Stimulated activated CD4-positive, alpha-beta T cell treated with anti-CD3 and anti-CD28 coated beads, Interleukin-4, amount 100 ng/mL, for 24 hours (primary cell): ENCODE measurements around the gene DHRSX.
"Not testable (repeated sequence)": the region's sequence is repeated elsewhere in the genome, so short reads cannot be mapped to it uniquely, and the experiment has no call there.

Experiments
- DNase-seq: peaks from one replicate; pipeline ENCODE4 v3.0.0-alpha.2; 2020

DHRSX gene

GRCh38 chrX:2419418-2419817 lies 81.4 kb downstream of the DHRSX start:
- DNase-seq, result not testable (repeated sequence)

DNA sequence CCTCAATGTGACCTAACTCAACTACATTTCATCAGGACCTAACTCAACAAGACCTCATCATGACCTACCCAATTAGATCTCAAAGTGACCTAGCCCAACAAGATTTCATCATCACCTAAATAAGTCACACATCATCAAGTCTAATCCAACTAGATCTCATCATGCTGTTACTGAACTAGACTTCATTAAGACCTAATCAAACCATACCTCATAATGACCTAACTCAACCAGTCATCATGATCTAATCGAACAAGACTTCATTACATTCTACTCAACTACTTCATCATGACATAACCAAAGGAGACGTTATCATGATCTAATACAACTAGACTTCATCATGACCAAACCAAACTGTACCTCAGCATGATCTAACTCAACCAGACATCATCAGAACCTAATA lies 82.8 kb downstream of the DHRSX start:
- DNase-seq, result no peak

DNA sequence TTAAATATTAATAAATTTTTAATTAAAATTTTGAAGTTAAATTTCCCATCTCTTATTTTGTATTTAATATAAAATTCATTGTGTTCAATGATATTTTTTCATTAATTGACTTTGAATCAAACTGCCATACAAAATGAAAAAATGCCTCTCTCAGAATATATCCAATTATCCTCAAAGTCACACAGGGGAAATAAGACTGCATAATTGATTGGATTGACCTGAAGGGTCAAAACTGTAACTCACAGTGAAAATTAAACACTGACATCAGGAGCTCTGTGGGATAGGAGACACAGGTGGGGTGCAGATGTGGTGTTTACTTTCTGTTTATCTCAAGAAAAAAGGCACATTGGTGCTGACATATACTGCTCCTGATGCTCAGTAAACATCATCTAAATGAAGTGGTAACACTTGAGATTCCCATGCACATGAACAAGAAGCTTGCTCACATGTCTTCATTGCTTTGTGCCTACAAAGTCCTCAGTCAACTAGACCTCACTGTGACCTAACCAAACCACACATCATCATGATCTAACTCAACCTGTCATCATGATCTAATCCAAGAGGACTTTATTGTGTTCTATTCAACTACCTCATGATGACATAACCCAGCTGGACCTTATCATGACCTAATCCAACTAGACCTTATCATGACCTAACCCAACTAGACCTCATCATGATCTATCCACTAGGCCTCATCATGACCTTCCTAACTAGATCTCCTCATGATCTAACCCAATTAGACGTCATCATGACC lies 83.7 kb downstream of the DHRSX start:
- no peak for DNase-seq

GRCh38 chrX:2414384-2414783 lies 86.4 kb downstream of the DHRSX start:
- no peak for DNase-seq

DNA sequence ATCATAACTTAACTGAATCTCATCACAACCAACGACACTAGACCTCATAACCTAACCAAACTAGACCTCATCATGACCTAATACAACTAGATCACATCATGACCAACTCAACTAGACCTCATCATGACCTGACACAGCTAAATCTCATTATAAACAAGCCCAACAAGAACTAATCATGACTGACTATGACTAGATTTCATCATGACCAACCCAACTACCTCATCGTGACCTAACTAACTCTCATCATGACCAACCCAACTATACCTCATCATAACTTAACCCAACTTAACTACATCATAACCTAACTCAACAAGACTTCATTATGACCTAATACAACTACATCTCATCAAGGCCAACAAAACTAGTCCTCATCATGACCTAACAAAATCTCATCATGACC lies 86.8 kb downstream of the DHRSX start:
- DNase-seq, result no peak

DNA sequence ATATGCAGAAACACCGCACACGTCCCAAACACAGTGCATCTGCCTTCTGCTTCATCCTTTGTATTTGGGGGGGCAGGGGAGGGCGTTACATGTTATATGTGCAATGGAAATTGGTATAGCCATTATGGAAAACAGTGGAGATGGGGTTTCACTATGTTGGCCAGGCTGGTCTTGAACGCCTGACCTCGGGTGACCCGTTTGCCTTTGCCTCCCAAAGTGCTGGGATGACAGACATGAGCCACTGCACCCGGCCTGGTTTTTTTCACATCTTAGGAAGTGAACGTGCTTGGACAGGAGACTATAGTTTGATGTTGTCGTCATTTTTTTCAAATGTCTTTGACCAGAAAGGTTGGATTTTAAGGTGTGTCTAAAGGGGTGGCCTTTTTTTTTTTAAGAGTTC lies 88.6 kb downstream of the DHRSX start:
- no peak for DNase-seq

GRCh38 chrX:2410279-2411020 lies 90.3 kb downstream of the DHRSX start:
- no peak for DNase-seq

DNA sequence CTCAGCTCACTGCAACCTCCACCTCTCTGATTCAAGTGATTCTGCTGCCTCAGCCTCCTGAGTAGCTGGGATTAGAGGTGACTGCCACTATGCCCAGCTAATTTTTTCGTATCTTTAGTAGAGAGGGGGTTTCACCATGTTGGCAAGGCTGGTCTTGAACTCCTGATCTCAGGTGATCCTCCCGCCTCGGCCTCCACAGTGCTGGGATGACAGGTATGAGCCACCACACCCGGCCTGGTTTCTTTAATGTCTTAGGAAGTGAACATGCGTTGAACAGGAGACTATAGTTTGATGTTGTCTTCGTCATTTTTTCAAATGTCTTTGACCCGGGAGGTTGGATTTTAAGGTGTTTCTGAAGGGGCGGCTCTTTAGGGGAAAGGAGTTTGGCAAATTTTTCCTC lies 91.0 kb downstream of the DHRSX start:
- no peak for DNase-seq

- DNase-seq, result no peak
Observed at GRCh38 chrX:2408856-2409255, 91.9 kb downstream of the DHRSX start.

GRCh38 chrX:2406891-2407518 lies 93.8 kb downstream of the DHRSX start:
- no peak for DNase-seq

GRCh38 chrX:2404776-2405175 lies 96.0 kb downstream of the DHRSX start:
- no peak for DNase-seq

DNA sequence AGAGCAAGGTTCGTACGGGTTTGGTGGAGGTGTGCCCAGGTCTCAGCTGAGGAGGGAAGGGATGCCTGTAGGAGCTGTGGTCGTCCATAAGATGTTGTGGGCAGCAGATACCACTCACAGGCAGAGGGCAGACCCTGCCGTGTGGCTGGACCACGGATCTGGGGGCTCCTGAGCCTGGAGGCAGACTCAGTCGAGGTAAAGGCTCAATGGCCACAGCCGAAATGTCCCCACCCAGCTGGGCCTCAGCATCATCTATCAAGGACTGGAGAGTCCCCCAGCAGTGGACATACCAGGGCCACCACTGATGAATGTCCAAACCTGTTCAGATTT lies 98.5 kb downstream of the DHRSX start:
- DNase-seq, result no peak

DNA sequence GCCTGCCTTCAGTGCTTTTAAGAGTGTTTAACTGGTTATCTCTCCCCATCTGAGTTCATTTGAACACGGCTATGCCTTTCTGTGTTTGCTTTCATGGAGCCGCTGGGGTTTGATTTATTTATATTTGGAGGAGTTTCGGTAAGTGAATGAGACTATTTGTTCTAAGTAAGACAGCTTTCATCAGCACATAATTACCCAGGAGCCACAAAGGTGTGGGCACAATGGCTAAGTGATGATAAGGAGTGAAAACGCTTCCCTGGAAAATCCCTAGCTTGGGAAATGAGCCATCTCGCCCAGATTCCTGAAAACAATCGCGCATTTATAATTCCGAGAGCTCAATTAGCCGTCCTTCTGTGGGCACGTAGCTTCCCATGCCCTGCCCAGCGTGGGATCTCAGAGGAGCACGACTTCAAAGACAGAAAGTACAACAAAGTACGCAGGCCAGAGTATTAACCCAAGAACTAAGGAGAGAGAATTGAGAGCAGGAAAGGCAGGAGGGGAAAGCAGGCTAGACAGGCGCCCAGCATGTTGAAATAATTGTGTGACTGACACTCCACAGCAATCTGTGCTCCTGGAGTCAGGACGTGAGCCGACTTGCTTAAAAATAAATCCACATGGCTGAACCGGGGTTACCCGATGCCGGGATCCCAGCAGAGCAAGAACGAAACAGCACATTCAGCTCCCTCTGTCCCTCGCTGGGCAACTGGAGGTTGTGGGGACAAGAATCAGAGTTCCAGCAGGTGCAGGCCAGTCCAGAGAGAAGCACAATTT lies 99.0 kb downstream of the DHRSX start:
- DNase-seq, result no peak

DNA sequence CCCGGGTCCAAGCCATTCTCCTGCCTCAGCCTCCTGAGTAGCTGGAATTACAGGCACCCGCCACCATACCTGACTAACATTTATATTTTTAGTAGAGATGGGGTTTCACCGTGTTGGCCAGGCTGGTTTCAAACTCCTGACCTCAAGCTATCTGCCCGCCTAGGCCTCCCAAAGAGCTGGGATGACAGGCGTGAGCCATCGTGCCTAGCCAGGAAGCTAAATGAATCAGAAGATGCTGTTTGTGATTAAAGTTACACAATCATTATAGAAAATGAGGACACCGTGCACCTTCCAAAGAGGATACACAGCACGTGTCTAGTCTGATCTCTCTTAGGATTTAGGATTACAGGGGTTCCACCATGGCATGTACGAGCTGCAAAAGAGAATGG lies 99.6 kb downstream of the DHRSX start:
- no peak for DNase-seq

- DNase-seq, result no peak
Observed at GRCh38 chrX:2398064-2398656, 102.6 kb downstream of the DHRSX start.

DNA sequence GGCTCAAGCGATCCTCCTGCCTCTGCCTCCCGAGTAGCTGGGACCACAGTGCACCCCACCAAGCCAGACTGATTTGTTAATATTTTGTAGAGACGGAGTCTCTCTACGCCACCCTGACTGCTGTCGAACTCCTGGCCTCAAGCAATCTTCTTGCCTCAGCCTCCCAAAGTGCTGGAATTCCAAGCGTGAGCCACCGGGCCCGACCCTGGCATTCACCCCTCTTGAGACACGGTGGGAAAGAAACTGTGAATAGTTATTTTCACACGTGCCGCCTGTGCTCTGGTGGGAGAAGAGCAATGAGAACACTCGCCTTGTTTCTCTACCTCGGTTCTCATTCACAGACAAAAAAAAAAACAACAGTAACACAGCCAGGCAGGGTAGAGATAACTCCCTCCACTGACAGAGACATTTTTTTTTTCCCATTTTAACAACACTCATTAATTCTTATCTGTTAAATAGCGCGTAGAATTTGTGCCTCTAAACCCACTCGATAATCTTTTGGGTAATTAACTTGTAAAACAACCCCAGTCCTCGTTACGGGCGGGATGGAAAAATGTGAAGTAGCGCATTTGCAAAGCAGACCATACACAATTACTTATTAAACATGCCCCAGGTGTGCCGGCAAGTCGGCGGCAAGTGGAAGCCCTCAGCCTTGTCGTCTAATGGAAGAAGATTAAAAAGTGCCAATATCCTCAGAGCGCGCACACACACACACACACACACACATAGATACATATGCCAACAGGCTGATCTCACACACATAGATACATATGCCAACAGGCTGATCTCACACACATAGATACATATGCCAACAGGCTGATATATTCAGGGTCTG lies 103.3 kb downstream of the DHRSX start:
- no peak for DNase-seq

DNA sequence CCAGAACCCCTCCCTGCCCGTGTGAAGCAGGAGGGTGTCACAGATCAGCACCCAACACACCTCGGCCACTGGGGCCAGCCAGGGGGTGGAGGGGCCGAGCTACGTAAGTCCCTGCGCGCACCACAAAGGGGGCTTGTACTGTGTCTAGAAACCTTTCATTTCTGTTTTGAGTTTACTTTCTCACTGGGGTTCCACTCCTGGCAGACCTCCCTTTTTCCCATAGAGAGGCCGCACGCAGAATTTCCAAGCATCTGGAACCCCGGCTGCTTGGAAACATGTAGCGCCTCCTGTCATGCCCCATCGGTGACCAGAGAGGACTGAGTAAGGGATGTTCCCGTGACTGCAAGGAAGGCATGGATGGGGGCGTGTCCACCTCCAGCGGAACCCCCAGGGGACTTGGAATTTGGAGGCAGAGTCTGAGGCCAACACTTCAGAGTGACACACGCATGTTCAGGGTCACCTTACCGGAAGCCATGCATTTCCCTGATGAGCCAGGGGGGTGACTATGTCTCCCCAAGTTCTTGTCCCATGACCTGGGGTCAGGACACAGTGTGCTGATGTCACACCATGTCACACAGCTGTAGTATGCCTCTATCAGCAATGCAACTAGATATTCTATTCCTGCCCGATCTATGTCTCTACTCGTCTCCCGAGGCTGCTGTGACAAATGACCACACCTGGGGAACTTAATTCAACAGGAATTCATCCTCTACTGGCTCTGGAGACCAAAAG lies 105.3 kb downstream of the DHRSX start:
- no peak for DNase-seq

DNA sequence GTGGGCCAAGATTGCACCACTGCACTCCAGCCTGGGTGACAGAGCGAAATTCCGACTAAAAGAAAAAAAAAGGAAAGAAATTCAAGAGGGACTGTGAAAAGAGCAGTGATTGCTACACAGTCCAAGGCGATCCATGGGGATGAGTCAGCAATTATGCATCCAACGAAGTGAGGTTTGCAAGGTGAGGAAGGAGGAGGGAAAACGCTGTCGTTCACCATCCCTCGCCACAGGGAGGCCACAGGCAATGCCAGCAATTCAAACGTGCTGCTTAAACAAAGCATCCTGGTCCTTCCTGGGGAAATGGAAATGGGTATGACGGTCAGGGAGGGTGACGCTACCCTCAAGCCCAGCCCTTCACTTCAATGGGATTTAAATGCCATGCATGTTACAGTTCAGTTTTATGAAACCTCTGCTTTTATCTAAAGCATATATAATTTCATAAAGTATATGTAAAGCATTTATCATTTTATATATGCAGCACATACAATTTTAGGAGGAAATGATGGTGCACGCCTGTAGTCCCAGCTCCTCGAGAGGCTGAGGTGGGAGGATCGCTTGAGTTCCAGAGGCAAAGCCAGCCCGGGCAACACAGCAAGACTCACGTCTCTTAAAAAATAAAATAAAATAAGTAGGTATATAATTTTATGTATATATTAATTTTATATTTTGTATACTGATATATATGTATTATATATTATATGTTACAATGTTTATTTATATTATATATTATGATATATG lies 108.7 kb downstream of the DHRSX start:
- no peak for DNase-seq

- no peak for DNase-seq
Observed at GRCh38 chrX:2390754-2391153, 110.0 kb downstream of the DHRSX start.

DNA sequence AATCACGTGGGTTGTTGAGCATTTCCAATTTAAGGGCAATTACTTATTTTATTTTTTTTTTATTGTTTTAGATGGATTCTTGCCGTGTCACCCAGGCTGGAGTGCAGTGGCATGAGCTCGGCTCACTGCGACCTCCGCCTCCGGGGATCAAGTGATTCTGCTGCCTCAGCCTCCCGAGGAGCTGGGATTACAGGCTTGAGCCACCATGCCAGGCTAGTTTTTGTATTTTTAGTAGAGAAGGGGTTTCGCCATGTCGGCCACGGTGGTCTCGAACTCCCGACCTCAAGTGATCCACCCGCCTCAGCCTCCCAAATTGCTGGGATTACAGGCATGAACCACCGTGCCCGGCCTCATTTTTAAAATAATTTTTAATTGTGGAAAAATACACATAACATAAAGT lies 111.0 kb downstream of the DHRSX start:
- DNase-seq, result not testable (repeated sequence)

GRCh38 chrX:2389324-2389723 lies 111.5 kb downstream of the DHRSX start:
- no peak for DNase-seq
